ENCODE measurements around the gene TBC1D22A. TPM values are rescaled to one million over a fixed set of nuclear protein-coding genes. Genes with fewer than 3 reads are reported as not detected.
"Not testable (repeated sequence)": the region's sequence is repeated elsewhere in the genome, so short reads cannot be mapped to it uniquely, and the experiment has no call there.

Gene TBC1D22A
- total RNA-seq, 1 experiment from 2014 or later: 18.2 TPM

DNA sequence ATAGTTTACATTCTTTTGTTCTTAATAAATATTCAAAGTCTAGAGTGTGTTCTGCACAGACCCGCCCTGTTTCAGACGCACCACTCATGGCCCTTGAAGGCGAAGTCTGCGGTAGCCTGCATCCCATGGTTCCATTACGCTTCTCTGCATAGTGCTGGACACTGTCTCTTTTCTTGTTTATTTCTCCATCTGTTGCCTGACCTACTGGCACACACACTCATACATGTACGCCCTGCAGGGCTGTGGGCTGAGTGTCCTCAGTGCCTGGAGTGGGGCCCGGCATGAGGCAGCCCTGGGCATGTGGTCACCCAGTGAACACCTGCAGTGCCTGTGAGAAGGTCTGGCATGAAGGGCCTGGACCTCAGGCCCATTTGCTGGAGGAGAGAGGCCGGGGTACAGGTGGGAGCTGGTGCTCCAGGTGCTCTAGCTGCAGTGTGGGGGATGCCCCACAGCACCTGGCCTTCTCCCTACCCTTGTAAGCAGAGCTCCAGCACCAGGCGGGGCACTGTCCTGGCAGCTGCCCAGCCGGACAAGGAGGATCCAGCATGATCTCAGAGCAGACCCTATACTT is 404.1 kb downstream of the TBC1D22A start:
- no peak for DNase-seq
- no peaks in the 10 kb centered on the region for H3K9me3 ChIP-seq
- H3K4me3 ChIP-seq: no peak overlapping the region
- H3K27me3 ChIP-seq: no peaks in the 10 kb centered on the region
- no peaks in the 10 kb centered on the region for H3K36me3 ChIP-seq

DNA sequence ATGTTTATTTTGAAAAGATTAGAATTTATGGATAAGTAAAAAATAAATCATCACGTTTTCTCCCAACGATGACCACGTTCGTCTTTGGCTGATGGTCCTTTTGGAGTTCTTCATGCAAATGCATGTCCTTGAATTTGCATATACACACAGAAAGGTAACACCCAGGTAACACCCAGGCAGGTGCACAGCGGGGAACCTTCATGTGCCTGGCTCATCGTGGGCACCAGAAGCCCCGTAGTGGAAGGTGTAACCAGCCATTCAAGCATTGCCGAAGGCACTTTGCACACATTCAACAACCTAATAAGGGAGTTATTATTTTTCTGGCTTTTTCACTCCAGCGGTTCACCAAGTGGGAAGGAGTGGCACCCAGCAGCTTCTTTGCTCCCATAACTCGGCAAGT is 404.6 kb downstream of the TBC1D22A start:
- no peaks in the 10 kb centered on the region for H3K36me3 ChIP-seq
- no peaks in the 10 kb centered on the region for H3K27me3 ChIP-seq
- H3K4me3 ChIP-seq: no peak overlapping the region
- H3K9me3 ChIP-seq: no peaks in the 10 kb centered on the region
- DNase-seq: no peak

DNA sequence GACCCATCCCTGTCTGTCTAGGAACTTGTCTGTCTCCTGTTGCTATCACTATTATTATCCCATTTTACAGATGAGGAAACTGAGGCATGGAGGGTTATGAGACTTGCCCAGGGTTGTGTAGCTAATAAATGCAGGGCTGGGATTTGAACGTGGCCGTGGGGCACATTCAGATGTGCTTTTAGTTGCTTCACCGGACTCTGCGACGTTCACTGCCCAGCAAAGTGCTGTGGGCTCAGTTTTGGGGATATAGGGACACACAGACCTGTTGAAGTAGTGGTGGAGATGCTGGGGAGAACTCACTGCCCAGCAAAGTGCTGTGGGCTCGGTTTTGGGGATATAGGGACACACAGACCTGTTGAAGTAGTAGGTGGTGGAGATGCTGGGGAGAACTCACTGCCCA is 405.5 kb downstream of the TBC1D22A start:
- not testable (repeated sequence) for H3K9me3 ChIP-seq, H3K4me3 ChIP-seq, H3K27me3 ChIP-seq, H3K36me3 ChIP-seq, DNase-seq

DNA sequence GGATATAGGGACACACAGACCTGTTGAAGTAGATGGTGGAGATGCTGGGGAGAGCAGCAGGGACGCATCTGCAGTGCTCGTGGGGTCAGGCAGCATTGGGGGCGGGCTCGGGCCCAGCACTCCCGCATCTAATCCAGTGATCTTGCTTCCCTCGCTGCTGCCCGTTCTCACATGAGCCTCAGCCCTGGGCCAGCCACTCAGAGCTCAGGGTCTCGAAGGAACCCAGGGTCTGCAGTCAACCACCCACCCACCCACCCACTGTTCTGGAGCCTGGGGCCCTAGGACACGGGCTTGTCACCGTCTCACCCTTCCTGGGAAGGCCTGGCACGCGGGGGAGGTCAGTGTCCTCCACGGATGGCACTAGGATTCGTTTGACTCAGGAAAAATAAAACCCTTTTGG is 406.0 kb downstream of the TBC1D22A start:
- no peak for DNase-seq
- Histone ChIP-seq H3K9me3 (no peaks in the 10 kb centered on the region), H3K4me3 (no peak overlapping the region), H3K27me3 (no peaks in the 10 kb centered on the region), H3K36me3 (no peaks in the 10 kb centered on the region)

DNA sequence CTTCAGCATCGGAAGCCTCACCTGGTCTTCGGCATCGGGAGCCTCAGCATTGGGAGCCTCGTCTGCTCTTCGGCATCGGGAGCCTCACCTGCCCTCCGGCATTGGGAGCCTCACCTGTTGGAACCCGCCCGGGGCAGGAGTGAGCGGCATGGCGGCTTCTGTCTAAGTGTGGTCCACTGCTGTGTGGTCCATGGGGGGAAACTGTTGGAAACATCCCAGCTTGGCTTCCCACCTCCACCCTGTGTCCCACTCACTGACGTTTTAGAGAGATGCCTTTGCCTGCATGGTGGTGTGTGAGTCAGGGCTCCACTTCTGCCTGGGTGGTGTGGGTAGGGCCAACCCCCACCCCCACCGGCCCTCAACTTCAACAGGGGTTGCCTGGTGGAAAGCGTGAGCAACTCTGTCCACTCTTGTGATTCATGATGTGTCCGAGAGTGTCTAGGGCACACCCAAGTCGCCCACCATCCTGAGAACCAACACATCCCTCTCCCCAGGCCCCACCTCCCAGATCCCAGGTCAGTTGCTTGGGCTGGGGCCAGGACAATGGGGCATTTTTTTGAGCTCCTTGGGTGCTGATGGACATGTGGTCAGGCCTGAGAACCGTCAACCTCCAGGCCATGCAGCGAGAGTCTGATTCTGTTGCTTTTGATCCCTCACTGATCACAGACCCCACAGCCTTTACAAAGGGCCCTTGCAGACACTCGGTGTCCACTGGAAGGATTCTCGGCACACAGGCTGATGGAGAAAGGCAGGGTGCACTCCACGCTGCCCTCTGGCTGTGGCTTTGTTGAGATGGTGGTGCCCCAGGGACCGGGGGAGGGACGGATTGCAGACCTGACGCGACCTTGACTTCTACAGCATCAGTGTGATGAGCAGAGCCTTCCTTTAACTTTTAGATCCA is 406.7 kb downstream of the TBC1D22A start:
- Histone ChIP-seq H3K27me3 (no peaks in the 10 kb centered on the region), H3K4me3 (no peak overlapping the region), H3K36me3 (no peaks in the 10 kb centered on the region), H3K9me3 (no peaks in the 10 kb centered on the region)
- DNase-seq: no peak

DNA sequence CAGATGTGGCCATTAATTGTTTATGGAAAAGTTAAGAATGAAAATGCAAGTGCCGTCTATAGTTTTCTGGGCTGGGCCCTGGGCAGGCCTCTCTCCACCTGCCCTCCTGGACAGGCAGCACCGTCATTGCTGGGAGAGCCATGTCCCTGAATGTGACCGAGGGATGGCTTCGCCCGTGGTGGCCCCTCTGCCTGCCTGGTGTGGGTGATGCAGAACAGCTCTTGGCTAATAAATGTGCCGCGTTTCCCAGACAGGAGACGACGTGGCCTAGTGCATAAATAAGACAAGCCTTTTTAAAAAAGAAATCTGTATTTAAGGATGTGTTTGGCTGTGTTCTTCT is 407.3 kb downstream of the TBC1D22A start:
- no peaks in the 10 kb centered on the region for H3K9me3 ChIP-seq
- no peak overlapping the region for H3K4me3 ChIP-seq
- no peak for DNase-seq
- no peaks in the 10 kb centered on the region for H3K27me3 ChIP-seq
- no peaks in the 10 kb centered on the region for H3K36me3 ChIP-seq

DNA sequence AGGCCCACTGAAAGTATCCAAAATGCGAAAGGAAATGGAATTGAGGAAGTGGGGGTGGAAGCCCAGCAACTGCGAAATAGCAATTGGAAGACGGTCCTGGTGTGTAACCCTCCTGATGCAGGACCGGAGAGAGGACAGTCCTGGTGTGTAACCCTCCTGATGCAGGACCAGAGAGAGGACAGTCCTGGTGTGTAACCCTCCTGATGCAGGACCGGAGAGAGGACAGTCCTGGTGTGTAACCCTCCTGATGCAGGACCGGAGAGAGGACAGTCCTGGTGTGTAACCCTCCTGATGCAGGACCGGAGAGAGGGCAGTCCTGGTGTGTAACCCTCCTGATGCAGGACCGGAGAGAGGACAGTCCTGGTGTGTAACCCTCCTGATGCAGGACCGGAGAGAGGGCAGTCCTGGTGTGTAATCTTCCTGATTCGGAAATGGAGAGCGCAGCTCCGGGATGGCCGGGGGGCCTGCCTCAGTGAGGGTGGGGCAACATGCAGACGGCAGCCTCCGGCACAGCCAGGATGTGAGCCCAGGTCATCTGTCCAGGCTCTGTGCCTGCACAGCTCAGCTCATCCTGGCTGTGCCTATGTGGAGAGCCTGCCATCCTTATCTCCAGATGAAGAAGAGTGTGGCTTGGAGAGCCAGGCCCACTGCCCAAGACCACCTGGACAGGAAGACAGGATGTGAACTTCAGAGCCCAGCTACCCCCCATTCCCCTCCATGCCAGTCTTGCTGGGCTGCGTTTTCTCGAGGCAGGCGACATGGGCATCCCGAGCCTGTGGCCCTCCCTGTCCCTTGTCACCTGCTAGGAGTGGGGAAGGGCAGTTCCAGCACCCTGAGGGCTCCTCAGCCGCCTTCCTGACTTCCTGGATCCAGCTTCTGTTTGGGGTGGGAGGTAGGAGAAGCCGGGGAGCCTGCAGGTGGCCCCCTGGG is 408.3 kb downstream of the TBC1D22A start:
- not testable (repeated sequence) for DNase-seq, H3K27me3 ChIP-seq, H3K9me3 ChIP-seq, H3K36me3 ChIP-seq, H3K4me3 ChIP-seq

DNA sequence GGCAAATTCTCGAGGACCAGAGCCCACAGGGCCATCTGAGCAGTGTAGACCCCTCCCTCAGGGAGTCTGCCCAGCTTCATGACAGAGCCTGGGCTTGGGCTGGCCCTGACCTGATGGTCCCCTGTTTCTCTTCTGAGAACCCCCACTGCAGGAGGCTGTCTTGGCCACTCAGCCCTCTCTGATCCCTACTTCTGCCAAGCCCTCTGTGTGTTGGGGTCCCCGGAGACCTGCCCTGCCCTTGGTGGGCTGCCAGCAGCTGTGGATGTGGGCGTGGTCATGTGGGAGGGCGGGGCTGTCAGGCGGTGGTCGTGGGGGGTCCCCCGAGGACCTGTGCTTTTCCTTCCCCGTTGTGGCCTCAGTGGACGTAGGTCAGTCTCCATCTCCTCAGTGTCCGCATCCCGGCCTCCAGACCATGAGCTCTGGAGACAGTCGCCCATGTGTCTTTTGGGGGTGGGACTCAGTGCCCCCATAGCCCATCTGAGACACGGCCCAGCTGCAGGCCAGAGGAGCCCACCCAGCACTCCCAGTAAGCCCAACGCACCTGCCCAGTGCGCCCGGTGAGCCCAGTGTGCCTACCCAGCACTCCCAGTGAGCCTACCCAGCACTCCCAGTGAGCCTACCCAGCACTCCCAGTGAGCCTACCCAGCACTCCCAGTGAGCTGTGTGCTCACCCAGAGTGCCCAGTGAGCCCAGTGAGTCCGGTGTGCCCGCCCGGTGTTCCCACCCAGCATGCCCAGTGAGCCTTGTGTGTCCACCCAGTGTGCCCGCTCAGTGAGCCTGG is 409.2 kb downstream of the TBC1D22A start:
- Histone ChIP-seq H3K27me3 (no peaks in the 10 kb centered on the region), H3K9me3 (no peaks in the 10 kb centered on the region), H3K36me3 (no peaks in the 10 kb centered on the region), H3K4me3 (no peak overlapping the region)
- no peak for DNase-seq

DNA sequence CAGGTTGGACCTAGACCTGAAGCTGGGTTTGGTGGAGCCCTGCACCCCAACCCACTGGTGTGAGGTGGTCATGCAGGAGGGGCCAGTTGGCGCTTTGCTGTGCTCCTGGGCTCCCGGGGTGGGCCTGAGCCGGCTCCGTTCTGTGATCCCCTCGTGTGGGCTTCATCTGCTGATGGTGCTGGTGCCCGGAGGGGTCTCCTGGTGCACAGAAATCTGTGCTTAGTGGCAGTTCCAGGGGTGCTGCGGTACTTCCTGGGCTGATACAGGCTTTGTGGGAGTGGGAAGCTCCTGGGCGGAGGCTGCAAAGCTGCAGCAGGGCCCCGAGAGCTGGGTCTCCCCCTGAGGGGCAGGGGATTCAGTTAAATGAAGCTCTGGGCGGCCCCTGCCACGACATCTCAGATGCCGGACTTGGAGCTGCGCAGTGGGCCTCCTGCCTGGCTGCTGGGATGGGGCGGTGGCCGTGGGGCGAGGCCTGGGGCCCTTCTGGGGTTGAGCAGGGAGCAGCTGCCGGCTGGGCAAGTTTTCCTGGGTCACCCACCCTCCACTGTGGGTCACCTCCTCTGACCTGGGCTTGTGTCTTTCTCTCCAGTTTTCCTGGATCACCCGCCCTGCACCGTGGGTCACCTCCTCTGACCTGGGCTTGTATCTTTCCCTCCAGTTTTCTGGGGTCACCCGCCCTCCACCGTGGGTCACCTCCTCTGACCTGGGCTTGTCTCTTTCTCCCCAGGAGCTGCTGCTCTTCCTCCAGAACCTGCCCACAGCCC is 410.5 kb downstream of the TBC1D22A start:
- no peaks in the 10 kb centered on the region for H3K27me3 ChIP-seq
- H3K4me3 ChIP-seq: no peak overlapping the region
- DNase-seq: no peak
- no peaks in the 10 kb centered on the region for H3K9me3 ChIP-seq
- no peaks in the 10 kb centered on the region for H3K36me3 ChIP-seq

DNA sequence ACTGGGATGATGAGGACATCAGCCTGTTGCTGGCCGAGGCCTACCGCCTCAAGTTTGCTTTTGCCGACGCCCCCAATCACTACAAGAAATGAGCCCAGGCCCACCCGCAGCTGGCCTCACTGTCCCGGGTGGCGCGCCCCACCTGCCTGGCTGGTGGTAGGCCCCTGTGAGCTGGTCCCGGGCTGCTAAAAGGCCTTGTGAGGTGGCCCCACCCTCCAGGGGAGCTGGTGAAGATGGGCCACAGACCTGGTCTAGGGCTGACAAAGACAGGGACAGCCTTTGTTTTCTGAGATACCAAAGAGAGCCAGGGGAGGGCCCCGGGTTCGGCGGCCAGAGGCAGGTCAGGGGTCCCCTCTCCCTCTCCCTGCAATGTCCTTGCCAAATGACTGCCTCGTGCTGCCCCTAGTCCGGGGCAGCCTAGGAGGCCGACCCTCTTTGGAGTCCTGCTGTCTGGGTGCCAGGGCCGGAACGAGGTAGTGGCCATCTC is 411.1 kb downstream of the TBC1D22A start:
- Histone ChIP-seq H3K4me3 (no peak overlapping the region), H3K9me3 (no peaks in the 10 kb centered on the region), H3K27me3 (no peaks in the 10 kb centered on the region), H3K36me3 (no peaks in the 10 kb centered on the region)
- DNase-seq: no peak

DNA sequence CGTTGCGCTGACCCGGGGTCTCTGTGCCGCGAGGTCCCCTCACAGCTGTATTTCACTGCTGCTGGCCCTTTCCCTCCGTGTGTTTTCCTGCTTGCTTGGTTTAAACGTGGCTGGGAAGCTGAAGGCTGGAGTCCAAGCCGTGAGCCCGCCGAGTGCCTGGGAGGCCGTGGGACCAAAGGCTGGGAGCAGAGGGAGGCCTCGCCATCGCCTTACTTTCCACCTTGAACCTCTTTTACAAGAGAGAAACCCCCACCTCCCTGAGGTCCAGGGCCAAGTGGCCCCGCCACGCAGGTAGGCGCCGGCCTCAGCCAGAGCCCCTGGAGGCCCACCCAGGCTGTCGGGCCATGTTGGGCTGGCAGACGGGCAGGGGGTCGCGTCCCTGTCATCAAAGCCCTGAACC is 411.6 kb downstream of the TBC1D22A start:
- Histone ChIP-seq H3K27me3 (no peaks in the 10 kb centered on the region), H3K36me3 (no peaks in the 10 kb centered on the region), H3K9me3 (no peaks in the 10 kb centered on the region), H3K4me3 (no peak overlapping the region)
- DNase-seq: no peak

DNA sequence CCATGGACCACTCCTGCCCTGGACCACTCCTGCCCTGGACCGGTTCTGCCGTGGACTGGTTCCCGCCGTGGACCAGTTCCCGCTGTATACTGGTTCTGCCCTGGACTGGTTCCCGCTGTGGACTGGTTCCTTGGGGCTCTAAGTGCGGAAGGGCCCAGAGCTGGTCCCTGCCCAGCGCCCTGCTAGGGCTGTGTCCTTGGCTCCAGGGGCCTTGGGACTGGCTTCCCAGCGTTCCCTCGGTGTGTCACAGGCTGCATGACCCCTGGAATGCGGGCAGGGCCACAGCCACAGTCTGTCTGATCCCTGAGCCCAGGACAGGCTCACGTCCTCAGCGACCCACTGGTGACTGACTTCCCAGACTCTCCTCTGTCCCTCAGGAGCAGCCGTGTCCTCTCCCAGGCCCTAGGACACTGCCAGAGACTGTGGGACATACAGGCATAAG is 412.2 kb downstream of the TBC1D22A start:
- Histone ChIP-seq H3K27me3 (no peaks in the 10 kb centered on the region), H3K4me3 (no peak overlapping the region), H3K36me3 (no peaks in the 10 kb centered on the region), H3K9me3 (no peaks in the 10 kb centered on the region)
- DNase-seq: no peak

DNA sequence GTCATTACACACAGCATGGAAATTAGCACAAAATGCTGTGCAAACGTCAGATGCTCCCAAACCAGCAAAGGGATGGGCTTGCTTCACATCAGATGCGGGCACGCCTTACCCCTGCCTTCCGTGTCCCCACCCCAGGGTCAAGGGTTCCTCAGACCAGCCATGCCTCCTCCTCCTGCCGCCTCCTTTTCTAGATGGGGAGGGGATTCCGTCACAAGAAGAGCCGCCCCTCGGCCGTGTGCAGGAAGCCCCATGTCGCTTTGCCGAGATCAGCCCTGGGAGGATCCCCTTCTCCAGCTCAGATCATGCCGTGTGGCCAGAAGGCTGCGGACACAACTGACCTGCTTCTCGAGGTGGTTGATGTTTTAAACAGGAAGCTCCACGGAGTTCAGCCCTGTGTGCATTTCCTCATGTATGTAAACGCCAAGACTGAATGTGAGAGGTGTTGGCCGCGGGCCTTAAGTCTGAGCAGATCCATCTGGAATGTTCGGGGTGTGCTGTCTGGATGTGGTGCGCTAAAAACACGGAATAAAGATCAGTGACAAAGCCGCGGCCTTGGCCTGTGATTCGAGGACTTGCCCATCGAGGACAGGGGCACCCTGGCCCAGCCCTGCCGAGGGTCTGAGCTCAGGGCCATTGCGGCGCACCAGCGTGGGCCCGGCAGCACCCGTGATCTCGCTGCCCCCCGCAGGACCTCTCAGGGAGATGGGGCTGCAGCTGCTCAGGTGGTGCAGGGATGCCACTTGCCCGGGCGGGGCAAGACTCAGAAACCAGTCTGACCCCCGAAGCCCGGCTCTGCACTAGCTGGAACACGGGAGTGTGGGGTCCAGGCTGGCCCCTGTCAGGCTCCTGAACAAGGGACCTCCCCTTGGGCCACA is 412.9 kb downstream of the TBC1D22A start:
- no peak for DNase-seq

DNA sequence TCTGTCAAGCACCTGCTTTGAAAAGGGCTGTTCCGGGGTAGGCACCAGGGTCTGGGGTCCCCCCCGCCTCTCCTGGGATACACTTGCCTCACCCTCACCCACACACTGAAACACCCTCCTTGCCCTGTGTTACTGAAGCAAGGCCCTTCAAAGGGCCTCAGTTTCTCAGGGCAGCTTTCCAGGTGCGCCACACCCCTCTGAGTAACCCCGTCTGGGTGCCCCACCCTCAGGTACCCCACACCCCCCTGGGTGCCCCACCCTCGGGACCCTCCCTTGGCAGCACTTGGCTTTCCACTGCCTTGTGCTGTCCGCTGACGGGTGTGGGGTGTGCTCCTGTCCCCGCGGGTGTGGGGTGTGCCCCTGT is 413.6 kb downstream of the TBC1D22A start:
- Histone ChIP-seq H3K9me3 (no peaks in the 10 kb centered on the region), H3K4me3 (no peak overlapping the region), H3K27me3 (no peaks in the 10 kb centered on the region), H3K36me3 (no peaks in the 10 kb centered on the region)
- DNase-seq: no peak

More for the DNA sequence above, 412.9 kb downstream of the TBC1D22A start:
- H3K27me3 ChIP-seq: no peaks in the 10 kb centered on the region
- H3K36me3 ChIP-seq: no peaks in the 10 kb centered on the region
- no peaks in the 10 kb centered on the region for H3K9me3 ChIP-seq
- no peak overlapping the region for H3K4me3 ChIP-seq

All from MG63 (cell line).